ENCODE results near the gene A1CF. TPM values are rescaled to one million over a fixed set of nuclear protein-coding genes. Genes with fewer than 3 reads are reported as not detected.

A1CF gene
- total and polyA plus RNA-seq, 7 donors = 0.36 to 22.0 (median 8.4) TPM; not detected in 2

DNA sequence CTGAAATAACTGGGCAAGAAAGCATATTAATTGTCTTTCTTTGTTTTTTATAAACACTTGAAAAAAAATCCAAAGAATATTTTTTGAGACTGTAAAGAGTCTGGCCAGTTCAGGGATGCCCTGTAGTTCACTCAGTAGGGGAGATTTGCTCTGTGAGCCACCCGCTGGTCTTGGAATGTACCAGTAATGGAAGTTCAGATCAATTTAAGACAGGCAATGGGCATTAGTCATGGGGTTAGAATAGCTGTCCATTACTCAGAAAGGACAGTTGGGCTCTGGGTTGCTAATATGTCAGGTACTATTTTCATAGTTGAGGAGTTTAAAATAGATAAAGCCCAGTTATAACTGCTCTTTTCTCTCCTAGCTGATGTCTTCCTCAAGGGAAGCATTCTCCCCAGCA, 38.7 kb downstream of the A1CF start:
- Histone ChIP-seq H3K27me3 (no peaks in the 10 kb centered on the region), H3K4me1 (no peaks in the 10 kb centered on the region), H3K9me3 (no peaks in the 10 kb centered on the region), H3K36me3 (no peaks in the 10 kb centered on the region), H3K4me3 (no peak overlapping the region), H3K27ac (no peak overlapping the region)
- no peak for DNase-seq
- TF ChIP-seq POLR2A (IDR thresholded peaks at IDR 0.05) (no peak), EP300 (IDR thresholded peaks at IDR 0.05) (no peak), POLR2AphosphoS5 (IDR thresholded peaks at IDR 0.05) (no peak)
- TF ChIP-seq, protein P1, sequence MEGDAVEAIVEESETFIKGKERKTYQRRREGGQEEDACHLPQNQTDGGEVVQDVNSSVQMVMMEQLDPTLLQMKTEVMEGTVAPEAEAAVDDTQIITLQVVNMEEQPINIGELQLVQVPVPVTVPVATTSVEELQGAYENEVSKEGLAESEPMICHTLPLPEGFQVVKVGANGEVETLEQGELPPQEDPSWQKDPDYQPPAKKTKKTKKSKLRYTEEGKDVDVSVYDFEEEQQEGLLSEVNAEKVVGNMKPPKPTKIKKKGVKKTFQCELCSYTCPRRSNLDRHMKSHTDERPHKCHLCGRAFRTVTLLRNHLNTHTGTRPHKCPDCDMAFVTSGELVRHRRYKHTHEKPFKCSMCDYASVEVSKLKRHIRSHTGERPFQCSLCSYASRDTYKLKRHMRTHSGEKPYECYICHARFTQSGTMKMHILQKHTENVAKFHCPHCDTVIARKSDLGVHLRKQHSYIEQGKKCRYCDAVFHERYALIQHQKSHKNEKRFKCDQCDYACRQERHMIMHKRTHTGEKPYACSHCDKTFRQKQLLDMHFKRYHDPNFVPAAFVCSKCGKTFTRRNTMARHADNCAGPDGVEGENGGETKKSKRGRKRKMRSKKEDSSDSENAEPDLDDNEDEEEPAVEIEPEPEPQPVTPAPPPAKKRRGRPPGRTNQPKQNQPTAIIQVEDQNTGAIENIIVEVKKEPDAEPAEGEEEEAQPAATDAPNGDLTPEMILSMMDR (IDR thresholded peaks at IDR 0.05) = no peak
- WGBS, 2 donors = 86 to 94% methylated on average over 1 of the region's 1 CpG
- intact Hi-C loops (cut with DNase I) = no loop called here

- DNase-seq = no peak
- Histone ChIP-seq H3K4me1 (no peaks in the 10 kb centered on the region), H3K27ac (no peak overlapping the region), H3K9me3 (no peaks in the 10 kb centered on the region), H3K4me3 (no peak overlapping the region), H3K27me3 (no peaks in the 10 kb centered on the region), H3K36me3 (no peaks in the 10 kb centered on the region)
- intact Hi-C loops (cut with DNase I) = no loop called here
- TF ChIP-seq, protein P1 (IDR thresholded peaks at IDR 0.05) = no peak
- TF ChIP-seq POLR2A (IDR thresholded peaks at IDR 0.05) (no peak), POLR2AphosphoS5 (IDR thresholded peaks at IDR 0.05) (no peak), EP300 (IDR thresholded peaks at IDR 0.05) (no peak)
- WGBS, 2 donors = 92 to 93% methylated on average over 1 of the region's 1 CpG
Observed at GRCh38 chr10:50837095-50837494, 48.3 kb downstream of the A1CF start.

- H3K27ac ChIP-seq = no peak overlapping the region
- no peaks in the 10 kb centered on the region for H3K4me1 ChIP-seq
- H3K36me3 ChIP-seq = no peaks in the 10 kb centered on the region
- no peak for DNase-seq
- no peaks in the 10 kb centered on the region for H3K27me3 ChIP-seq
- peaks cover 0 to 3% (median 0%) of the 10 kb centered on the region in 4 donors for H3K9me3 ChIP-seq
- no peak for TF ChIP-seq POLR2AphosphoS5 (IDR thresholded peaks at IDR 0.05)
- no peak for TF ChIP-seq POLR2A (IDR thresholded peaks at IDR 0.05)
- no peak for TF ChIP-seq EP300 (IDR thresholded peaks at IDR 0.05)
- TF ChIP-seq, protein P1 (IDR thresholded peaks at IDR 0.05) = no peak
- WGBS, 2 donors = 44 to 68% methylated on average over 3 of the region's 3 CpGs
- intact Hi-C loops (cut with DNase I) = no loop called here
- no peak overlapping the region for H3K4me3 ChIP-seq
Observed at GRCh38 chr10:50832171-50832751, 53.2 kb downstream of the A1CF start.

- WGBS, 2 donors = 93 to 100% methylated on average over 1 of the region's 1 CpG
- Histone ChIP-seq H3K4me1 (no peaks in the 10 kb centered on the region), H3K27ac (no peak overlapping the region), H3K27me3 (no peaks in the 10 kb centered on the region), H3K4me3 (no peak overlapping the region), H3K9me3 (peaks cover 0 to 3% (median 0%) of the 10 kb centered on the region in 4 donors), H3K36me3 (no peaks in the 10 kb centered on the region)
- no peak for DNase-seq
- intact Hi-C loops (cut with DNase I) = no loop called here
- no peak for TF ChIP-seq EP300 (IDR thresholded peaks at IDR 0.05)
- TF ChIP-seq POLR2A (IDR thresholded peaks at IDR 0.05) = no peak
- TF ChIP-seq, protein P1 (IDR thresholded peaks at IDR 0.05) = no peak
- TF ChIP-seq POLR2AphosphoS5 (IDR thresholded peaks at IDR 0.05) = no peak
Observed at GRCh38 chr10:50830066-50830465, 55.4 kb downstream of the A1CF start.

DNA sequence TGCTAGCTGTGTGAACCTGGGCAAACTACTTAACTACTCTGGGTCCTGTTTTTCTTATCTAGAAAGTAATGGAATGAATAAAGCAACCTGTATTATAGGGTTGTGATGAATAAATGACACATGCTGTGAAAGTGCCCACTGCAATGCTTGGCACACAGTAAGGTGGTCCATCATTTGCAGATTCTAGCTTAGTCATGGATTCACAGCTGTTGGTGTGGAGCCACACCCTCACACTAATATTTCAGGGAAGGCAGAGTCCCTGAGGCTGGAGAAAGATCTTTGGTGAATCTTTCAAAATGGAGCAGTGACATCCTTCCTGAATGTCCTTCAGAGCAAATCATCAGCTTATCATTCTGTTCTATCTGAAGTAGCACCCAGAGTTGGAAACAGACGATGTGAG, 60.6 kb downstream of the A1CF start:
- H3K4me1 ChIP-seq = no peaks in the 10 kb centered on the region
- no peaks in the 10 kb centered on the region for H3K9me3 ChIP-seq
- no peaks in the 10 kb centered on the region for H3K36me3 ChIP-seq
- H3K4me3 ChIP-seq = no peak overlapping the region
- intact Hi-C loops (cut with DNase I) = no loop called here
- no peaks in the 10 kb centered on the region for H3K27me3 ChIP-seq
- TF ChIP-seq, protein P1 (IDR thresholded peaks at IDR 0.05) = no peak
- TF ChIP-seq EP300 (IDR thresholded peaks at IDR 0.05) (no peak), POLR2A (IDR thresholded peaks at IDR 0.05) (no peak), POLR2AphosphoS5 (IDR thresholded peaks at IDR 0.05) (no peak)
- DNase-seq = no peak
- H3K27ac ChIP-seq = no peak overlapping the region
- 76 to 87% methylated on average over 1 of the region's 1 CpG for WGBS, 2 donors

Data from sigmoid colon (tissue), 7 donors.